Kidney (tissue), 14 donors: ENCODE measurements around the gene FBXO2. TPM values are rescaled to one million over a fixed set of nuclear protein-coding genes. Genes with fewer than 3 reads are reported as not detected.
A peak's percentile ranks its signal among the peaks of the same experiment; 100 is the strongest.
"Not testable (repeated sequence)": the region's sequence is repeated elsewhere in the genome, so short reads cannot be mapped to it uniquely, and the experiment has no call there.

Source experiments
- DNase-seq, 5 donors: peaks; one replicate each; pipeline ENCODE4 v3.0.0-alpha.2; 2013 to 2020
- FAIRE-seq: peaks from 2 replicates; lab custom pipeline; 2012; peaks lifted over from hg19 to GRCh38; lab: Jason Lieb, UNC
- H3K27ac ChIP-seq, 2 donors: one replicate each; pipeline ENCODE4 v1.7.0; 2013; ENCODE audit warnings: low read depth in 2 of 2, low read length in 2 of 2, inconsistent platforms in 1 of 2
- H3K27me3 ChIP-seq: one replicate; pipeline ENCODE4 v1.7.1; 2013; ENCODE audit warnings: low read length, inconsistent platforms; ENCODE audit not compliant: control insufficient read depth, insufficient read depth
- H3K36me3 ChIP-seq, 3 donors: one replicate each; pipeline versions ENCODE4 v1.7.0 to v1.7.1; 2013; ENCODE audit warnings: low read length in 3 of 3, control low read depth in 1 of 3, inconsistent platforms in 1 of 3; ENCODE audit not compliant: insufficient read depth in 3 of 3, control insufficient read depth in 2 of 3
- H3K4me1 ChIP-seq, 3 donors: one replicate each; pipeline versions ENCODE4 v1.7.0 to v1.7.1; 2013; ENCODE audit warnings: low read length in 3 of 3, inconsistent platforms in 1 of 3, low read depth in 1 of 3; ENCODE audit not compliant: control insufficient read depth in 2 of 3, insufficient read depth in 2 of 3
- H3K4me3 ChIP-seq, 3 donors: one replicate each; pipeline versions ENCODE4 v1.7.0 to v1.8.1; 2013; ENCODE audit warnings: low read length in 3 of 3, control low read depth in 1 of 3, inconsistent platforms in 1 of 3
- H3K9ac ChIP-seq, 3 donors: one replicate each; pipeline versions ENCODE4 v1.7.0 to v1.7.1; 2013; ENCODE audit warnings: low read length in 3 of 3, control low read depth in 1 of 3, inconsistent platforms in 1 of 3
- H3K9me3 ChIP-seq, 3 donors: one replicate each; pipeline versions ENCODE4 v1.7.0 to v1.7.1; 2013; ENCODE audit warnings: low read length in 3 of 3, control low read depth in 1 of 3, inconsistent platforms in 1 of 3; ENCODE audit not compliant: control insufficient read depth in 2 of 3, insufficient read depth in 1 of 3
- intact Hi-C: fragments of 100-400 bp; cut with DNase I; formaldehyde crosslinking; loops from one replicate; pipeline ENCODE4 v1.11.1; 2022
- polyA plus RNA-seq: library from polyadenylated mRNA; stranded (reverse); fragments of 350-450 nt; fragmentation: Illumina TruSeq; extraction: RNeasy Lipid Tissue Mini Kit (QIAGEN cat#74804); gene quantifications from one replicate; pipeline ENCODE4 v1.2.3, GENCODE V29; 2014; ENCODE audit warnings: low read depth, low replicate concordance; ENCODE audit not compliant: insufficient read depth
- total RNA-seq: library from RNA; stranded (reverse); fragmentation: NEBNext Ultra II Directional; extraction: Animal tissue kit (Norgen Biotek cat#: 25700); gene quantifications from one replicate; pipeline ENCODE4 v1.2.1, GENCODE V29; 2021
- TF ChIP-seq, protein P1 (sequence below): IDR thresholded peaks from 3 replicates; pipeline ENCODE4 v1.5.1; 2012; ENCODE audit warnings: mild to moderate bottlenecking, moderate library complexity, borderline replicate concordance; ENCODE audit not compliant: insufficient read depth; ENCODE audit errors: extremely low read depth
- donor health status: control.
- donor health status: control.
- donor health status: control.
- donor health status: control.
- donor health status: control.
- donor health status: DM: yes; HTN: yes; CAD: no.
- donor health status: Normal renal cell carcinoma (clear cell type).

FBXO2 gene
- total and polyA plus RNA-seq, 2 donors from 2014 or later = 10.2 to 38.4 TPM

DNA sequence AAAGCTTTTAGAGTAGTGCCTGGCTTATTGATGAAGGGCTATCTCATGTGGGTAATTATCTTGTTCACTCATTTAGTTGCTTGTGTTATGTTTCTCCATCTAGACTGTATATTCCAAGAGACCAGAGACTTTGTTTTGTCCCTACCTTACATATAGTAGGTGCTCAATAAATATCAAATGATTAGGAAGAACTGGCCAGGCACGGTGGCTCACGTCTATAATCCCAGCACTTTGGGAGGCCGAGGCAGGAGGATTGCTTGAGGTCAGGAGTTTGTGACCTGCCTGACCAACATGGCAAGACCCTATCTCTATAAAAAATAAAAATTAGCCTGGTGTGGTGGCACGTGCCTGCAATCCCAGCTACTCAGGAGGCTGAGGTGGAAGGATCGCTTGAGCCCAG is 9.0 kb downstream of the FBXO2 start:
- DNase-seq = no peak
- H3K9me3 ChIP-seq = no peaks in the 10 kb centered on the region
- H3K9ac ChIP-seq = no peak overlapping the region
- no peak overlapping the region for H3K27ac ChIP-seq
- no peaks in the 10 kb centered on the region for H3K36me3 ChIP-seq
- TF ChIP-seq, protein P1, sequence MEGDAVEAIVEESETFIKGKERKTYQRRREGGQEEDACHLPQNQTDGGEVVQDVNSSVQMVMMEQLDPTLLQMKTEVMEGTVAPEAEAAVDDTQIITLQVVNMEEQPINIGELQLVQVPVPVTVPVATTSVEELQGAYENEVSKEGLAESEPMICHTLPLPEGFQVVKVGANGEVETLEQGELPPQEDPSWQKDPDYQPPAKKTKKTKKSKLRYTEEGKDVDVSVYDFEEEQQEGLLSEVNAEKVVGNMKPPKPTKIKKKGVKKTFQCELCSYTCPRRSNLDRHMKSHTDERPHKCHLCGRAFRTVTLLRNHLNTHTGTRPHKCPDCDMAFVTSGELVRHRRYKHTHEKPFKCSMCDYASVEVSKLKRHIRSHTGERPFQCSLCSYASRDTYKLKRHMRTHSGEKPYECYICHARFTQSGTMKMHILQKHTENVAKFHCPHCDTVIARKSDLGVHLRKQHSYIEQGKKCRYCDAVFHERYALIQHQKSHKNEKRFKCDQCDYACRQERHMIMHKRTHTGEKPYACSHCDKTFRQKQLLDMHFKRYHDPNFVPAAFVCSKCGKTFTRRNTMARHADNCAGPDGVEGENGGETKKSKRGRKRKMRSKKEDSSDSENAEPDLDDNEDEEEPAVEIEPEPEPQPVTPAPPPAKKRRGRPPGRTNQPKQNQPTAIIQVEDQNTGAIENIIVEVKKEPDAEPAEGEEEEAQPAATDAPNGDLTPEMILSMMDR = no peak
- FAIRE-seq = no peak
- no peak overlapping the region for H3K4me3 ChIP-seq
- H3K4me1 ChIP-seq = peaks cover 0 to 4% (median 0%) of the 10 kb centered on the region in 3 donors
- H3K27me3 ChIP-seq = peaks cover 10% of the 10 kb centered on the region
- intact Hi-C loops = loop anchor here (10.0 kb wide), 1 partner anchor 400 kb away; no protein-coding TSS in a partner anchor

DNA sequence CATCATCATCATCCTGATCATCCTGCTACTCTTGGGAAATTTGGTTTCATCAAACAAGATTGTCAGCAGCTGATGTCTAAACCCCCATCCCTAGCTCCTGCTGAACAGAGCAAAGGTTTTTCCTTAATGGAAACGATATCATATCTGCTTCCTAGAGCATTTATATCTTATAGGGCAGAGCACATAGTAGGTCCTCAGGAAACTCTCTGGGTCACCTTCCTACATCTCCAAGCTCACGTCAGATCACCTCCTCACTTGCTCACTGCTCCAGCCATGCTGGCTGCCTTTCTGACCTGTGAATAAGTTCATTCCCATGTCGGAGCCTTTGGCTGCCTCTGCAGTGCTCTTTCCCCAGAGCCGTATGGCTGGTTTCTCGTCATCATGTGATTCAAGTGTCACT is 10.4 kb downstream of the FBXO2 start:
- TF ChIP-seq, protein P1 = no peak
- no peak overlapping the region for H3K4me3 ChIP-seq
- DNase-seq (no peak), FAIRE-seq (no peak)
- H3K27ac ChIP-seq = no peak overlapping the region
- intact Hi-C loops = loop anchor here (5.0 to 10.0 kb wide), 2 partner anchors 399 to 606 kb away; no protein-coding TSS in a partner anchor
- H3K9ac ChIP-seq = no peak overlapping the region
- H3K4me1 ChIP-seq = peaks cover 0 to 2% (median 0%) of the 10 kb centered on the region in 3 donors
- no peaks in the 10 kb centered on the region for H3K27me3 ChIP-seq
- H3K36me3 ChIP-seq = no peaks in the 10 kb centered on the region
- no peaks in the 10 kb centered on the region for H3K9me3 ChIP-seq

DNA sequence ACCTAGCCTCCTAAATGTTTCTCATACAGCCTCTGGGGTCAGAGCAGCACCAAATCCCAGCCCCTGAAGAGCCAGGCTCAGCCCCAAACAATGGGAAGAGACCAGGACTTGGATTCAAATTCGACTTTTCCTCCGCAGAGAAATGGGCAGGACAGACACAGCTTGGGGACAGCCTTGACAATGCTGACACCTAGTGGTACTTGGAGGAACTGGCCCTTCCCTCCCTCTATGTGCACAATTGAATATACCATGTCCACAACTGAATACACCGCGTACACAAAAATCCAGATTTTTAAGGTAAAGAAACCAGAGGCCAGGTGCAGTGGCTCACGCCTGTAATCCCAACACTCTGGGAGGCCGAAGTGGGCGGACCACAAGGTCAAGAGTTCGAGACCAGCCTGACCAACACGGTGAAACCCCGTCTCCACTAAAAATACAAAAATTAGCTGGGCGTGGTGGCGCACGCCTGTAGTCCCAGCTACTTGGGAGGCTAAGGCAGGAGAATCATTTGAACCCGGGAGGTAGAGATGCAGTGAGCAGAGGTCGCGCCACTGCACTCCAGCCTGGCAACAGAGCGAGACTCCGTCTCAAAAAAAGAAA is 11.7 kb downstream of the FBXO2 start:
- TF ChIP-seq, protein P1 = peak; percentile 99
- H3K9ac ChIP-seq, H3K36me3 ChIP-seq, H3K4me1 ChIP-seq, H3K9me3 ChIP-seq, FAIRE-seq, H3K27ac ChIP-seq, H3K27me3 ChIP-seq, H3K4me3 ChIP-seq: not testable (repeated sequence)
- peak in 4 of 5 donors; percentile 64 to 76 (median 68) for DNase-seq
- intact Hi-C loops = loop anchor here (5.0 to 10.0 kb wide), 2 partner anchors 398 to 605 kb away; no protein-coding TSS in a partner anchor
